Measurements from ENCODE around the gene IL12RB1.

- no peak for TF ChIP-seq CTCF (IDR thresholded peaks at IDR 0.05)
- TF ChIP-seq EP300 (IDR thresholded peaks at IDR 0.05) = no peak
- TF ChIP-seq POLR2A (IDR thresholded peaks at IDR 0.05) = no peak
- TF ChIP-seq POLR2AphosphoS5 (IDR thresholded peaks at IDR 0.05) = no peak
Observed at GRCh38 chr19:18068395-18068794, 18.3 kb downstream of the IL12RB1 start.
